Smooth muscle cell (in vitro differentiated cells): ENCODE measurements around the gene ELP5. TPM values are rescaled to one million over a fixed set of nuclear protein-coding genes. Genes with fewer than 3 reads are reported as not detected.

Experiments used
- DNase-seq: peaks from one replicate; lab custom pipeline; 2025; ENCODE audit not compliant: unreplicated experiment; lab: John Stamatoyannopoulos, UW
- H2AFZ ChIP-seq: fragments of 200-600 bp; sonication (generic); 2 replicates; pipeline ENCODE4 v1.6.0; 2016; ENCODE audit warnings: antibody characterized with exemption, low read depth, mild to moderate bottlenecking
- H3F3A ChIP-seq: fragments of 200-600 bp; sonication (generic); 2 replicates; pipeline ENCODE4 v1.6.0; 2017; ENCODE audit warnings: antibody characterized with exemption, low read depth
- H3K27ac ChIP-seq: fragments of 200-600 bp; sonication (generic); 2 replicates; pipeline ENCODE4 v1.5.1; 2016; ENCODE audit warnings: low read depth, mild to moderate bottlenecking
- H3K27me3 ChIP-seq: fragments of 200-600 bp; sonication (generic); 2 replicates; pipeline ENCODE4 v1.6.1; 2016; ENCODE audit warnings: low read depth, mild to moderate bottlenecking
- H3K36me3 ChIP-seq: fragments of 200-600 bp; sonication (generic); 2 replicates; pipeline ENCODE4 v1.5.1; 2016; ENCODE audit warnings: low read depth
- H3K4me1 ChIP-seq: fragments of 200-600 bp; sonication (generic); 2 replicates; pipeline ENCODE4 v1.5.1; 2016; ENCODE audit warnings: low read depth
- H3K4me2 ChIP-seq: fragments of 200-600 bp; sonication (generic); 2 replicates; pipeline ENCODE4 v1.6.0; 2016; ENCODE audit warnings: mild to moderate bottlenecking
- H3K4me3 ChIP-seq: fragments of 200-600 bp; sonication (generic); 2 replicates; pipeline ENCODE4 v1.5.1; 2016; ENCODE audit warnings: mild to moderate bottlenecking
- H3K79me2 ChIP-seq: fragments of 200-600 bp; sonication (generic); 2 replicates; pipeline ENCODE4 v1.6.0; 2016; ENCODE audit warnings: low read depth, mild to moderate bottlenecking
- H3K9ac ChIP-seq: fragments of 200-600 bp; sonication (generic); 2 replicates; pipeline ENCODE4 v1.6.0; 2016; ENCODE audit warnings: low read depth
- H3K9me3 ChIP-seq: fragments of 200-600 bp; sonication (generic); replicated peaks from 2 replicates; pipeline ENCODE4 v1.5.1; 2016; ENCODE audit warnings: low read depth
- H4K20me1 ChIP-seq: fragments of 200-600 bp; sonication (generic); 2 replicates; pipeline ENCODE4 v1.6.0; 2016; ENCODE audit warnings: low read depth
- CTCF ChIP-seq: fragments of 200-600 bp; sonication (generic); IDR thresholded peaks from 2 replicates; pipeline ENCODE4 v1.5.1; 2017; ENCODE audit warnings: borderline replicate concordance, mild to moderate bottlenecking, antibody characterized with exemption; ENCODE audit not compliant: insufficient read depth, poor library complexity, severe bottlenecking
- WGBS: methylation state at CpG from one replicate; pipeline ENCODE4 v1.1.7; 2016; ENCODE audit warnings: low lambda C conversion rate; 5-methylcytosine and 5-hydroxymethylcytosine counted together
- polyA plus RNA-seq: library from polyadenylated mRNA; unstranded; fragments of >200 nt; fragmentation: Nextera tagmentation; extraction: Ambion mirVana; gene quantifications from 2 replicates; pipeline ENCODE4 v1.2.1, GENCODE V29; 2016
- total RNA-seq: library from RNA; depleted of rRNA; stranded (reverse); fragments of >200 nt; gene quantifications from 2 replicates; pipeline ENCODE4 v1.2.3, GENCODE V29; 2014

The ELP5 gene
- total and polyA plus RNA-seq, 2 experiments from 2014 or later = 18.7 to 42.4 TPM

- H2AFZ ChIP-seq = no peak overlapping the region
- no peak for TF ChIP-seq CTCF
- no peaks in the 10 kb centered on the region for H3K36me3 ChIP-seq
- 12% methylated on average over 6 of the region's 10 CpGs for WGBS
- peaks cover 40% of the 10 kb centered on the region for H3K79me2 ChIP-seq
- peak overlapping the region; percentile 88 for H3K27ac ChIP-seq
- DNase-seq = no peak
- H3K27me3 ChIP-seq = no peaks in the 10 kb centered on the region
- peaks cover 59% of the 10 kb centered on the region for H4K20me1 ChIP-seq
- H3K4me1 ChIP-seq = peaks cover 54% of the 10 kb centered on the region
- H3K4me3 ChIP-seq = peak overlapping the region; percentile 72
- H3K4me2 ChIP-seq = peak overlapping the region; percentile 96
- no peaks in the 10 kb centered on the region for H3K9me3 ChIP-seq
- H3F3A ChIP-seq = peaks cover 24% of the 10 kb centered on the region
- no peak overlapping the region for H3K9ac ChIP-seq
Measured at GRCh38 chr17:7215652-7216180, 36.3 kb upstream of the ELP5 start.

- Histone ChIP-seq H3K9me3 (no peaks in the 10 kb centered on the region), H3K4me2 (peak overlapping the region; percentile 96), H3K36me3 (no peaks in the 10 kb centered on the region), H3F3A (peaks cover 28% of the 10 kb centered on the region), H3K4me1 (peaks cover 51% of the 10 kb centered on the region), H3K27ac (peak overlapping the region; percentile 65), H2AFZ (no peak overlapping the region), H3K79me2 (peaks cover 37% of the 10 kb centered on the region), H3K27me3 (no peaks in the 10 kb centered on the region), H3K4me3 (peak overlapping the region; percentile 72), H4K20me1 (peaks cover 59% of the 10 kb centered on the region), H3K9ac (peak overlapping the region; percentile 76)
- WGBS = 21% methylated on average over 7 of the region's 7 CpGs
- TF ChIP-seq CTCF = no peak
- no peak for DNase-seq
Measured at GRCh38 chr17:7216242-7217112, 35.5 kb upstream of the ELP5 start.

- TF ChIP-seq CTCF = no peak
- Histone ChIP-seq H3K4me1 (peaks cover 45% of the 10 kb centered on the region), H3K9me3 (no peaks in the 10 kb centered on the region), H3K9ac (peak overlapping the region; percentile 76), H3K4me3 (peak overlapping the region; percentile 72), H3F3A (peaks cover 28% of the 10 kb centered on the region), H3K4me2 (peak overlapping the region; percentile 96), H3K27ac (peak overlapping the region; percentile 95), H4K20me1 (peaks cover 59% of the 10 kb centered on the region), H3K27me3 (no peaks in the 10 kb centered on the region), H2AFZ (no peak overlapping the region), H3K79me2 (peaks cover 29% of the 10 kb centered on the region), H3K36me3 (no peaks in the 10 kb centered on the region)
- WGBS = 5% methylated on average over 11 of the region's 32 CpGs
- no peak for DNase-seq
Measured at GRCh38 chr17:7217113-7217987, 34.7 kb upstream of the ELP5 start.
